D341Med (cell line): Measurements from ENCODE around the gene CUEDC2.

Source experiments
- DNase-seq: peaks from one replicate; pipeline ENCODE4 v3.0.0; 2012; ENCODE audit warnings: low spot score

Gene CUEDC2

DNA sequence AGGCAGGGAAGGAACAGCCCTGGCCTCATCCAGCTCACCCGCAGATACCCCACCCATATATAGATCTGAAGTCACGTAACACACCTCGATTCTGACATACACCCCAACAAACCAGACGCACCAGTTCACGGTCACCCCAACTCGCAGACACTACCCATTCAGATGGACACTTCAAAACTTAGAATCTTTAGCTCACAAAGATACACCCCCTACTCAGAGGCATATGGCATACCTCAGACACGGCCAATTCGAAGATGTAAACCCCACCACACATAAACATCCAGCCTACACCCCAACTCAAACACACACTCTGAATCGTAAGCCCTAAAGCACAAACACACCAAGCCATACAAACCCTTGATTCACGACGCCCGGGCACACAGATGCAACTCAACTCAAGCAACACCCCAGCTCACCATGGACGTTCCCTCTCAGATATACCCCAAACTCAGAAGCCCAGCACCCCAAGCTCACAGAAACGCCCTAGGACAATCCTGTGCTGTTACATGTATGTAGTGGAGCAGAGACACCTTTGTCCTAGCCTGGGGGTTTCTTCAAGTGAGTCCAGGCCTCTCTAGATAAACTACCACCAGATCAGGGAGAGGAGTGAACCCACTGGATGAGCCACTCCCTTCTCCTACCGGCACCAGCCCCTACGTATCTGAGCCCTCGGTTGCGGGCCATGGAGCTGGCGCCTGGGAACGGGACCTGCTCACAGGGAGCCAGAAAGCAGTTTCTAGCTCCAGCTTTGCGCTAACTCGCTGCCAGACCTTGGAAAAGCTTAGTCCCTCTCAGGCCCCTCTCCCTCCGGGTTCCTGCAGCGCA lies 22.6 kb downstream of the CUEDC2 start:
- DNase-seq = no peak

DNA sequence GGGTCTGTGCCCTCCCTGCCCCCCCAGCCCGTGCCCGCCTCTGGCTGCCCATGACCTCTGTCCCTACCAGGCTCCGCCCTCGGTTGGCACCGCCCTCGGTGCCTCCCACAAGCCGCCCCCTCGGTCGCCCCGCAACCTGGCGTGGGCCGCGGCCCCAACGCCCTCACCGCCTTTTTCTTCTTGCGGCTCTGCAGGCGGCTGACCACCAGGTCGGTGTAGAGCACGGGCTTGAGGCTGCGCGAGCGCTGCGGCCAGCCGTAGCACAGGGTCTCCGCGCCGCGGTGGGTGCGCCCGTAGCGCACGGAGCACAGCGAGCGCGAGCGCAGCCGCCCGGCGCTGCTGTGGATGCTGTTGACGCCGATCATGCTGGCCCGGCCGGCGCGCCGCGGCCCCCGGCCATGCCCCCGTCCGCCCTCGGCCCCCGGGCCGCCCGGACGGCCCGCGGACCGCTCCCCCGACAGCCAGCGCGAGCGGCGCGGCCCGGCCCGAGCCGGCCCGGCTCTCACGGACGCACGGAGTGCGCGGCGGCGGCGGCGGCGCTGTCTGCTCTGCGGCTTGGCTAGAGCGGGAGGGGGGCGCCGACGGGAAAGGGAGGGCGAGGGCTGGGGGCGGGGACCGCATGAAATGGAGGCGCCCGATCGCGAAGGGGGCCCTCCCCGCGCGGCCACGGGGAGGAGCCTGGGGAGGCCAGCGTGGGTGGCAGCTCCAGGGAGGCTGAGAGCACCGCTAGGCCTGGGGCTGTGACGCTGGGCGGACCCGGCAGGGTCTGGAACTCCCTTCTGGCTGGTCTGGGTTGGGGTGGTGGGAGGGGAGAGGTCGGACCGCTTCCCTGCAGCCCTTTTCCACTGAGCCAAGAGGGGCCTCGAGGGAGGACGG lies 23.4 kb downstream of the CUEDC2 start:
- DNase-seq = peak; percentile 68

DNA sequence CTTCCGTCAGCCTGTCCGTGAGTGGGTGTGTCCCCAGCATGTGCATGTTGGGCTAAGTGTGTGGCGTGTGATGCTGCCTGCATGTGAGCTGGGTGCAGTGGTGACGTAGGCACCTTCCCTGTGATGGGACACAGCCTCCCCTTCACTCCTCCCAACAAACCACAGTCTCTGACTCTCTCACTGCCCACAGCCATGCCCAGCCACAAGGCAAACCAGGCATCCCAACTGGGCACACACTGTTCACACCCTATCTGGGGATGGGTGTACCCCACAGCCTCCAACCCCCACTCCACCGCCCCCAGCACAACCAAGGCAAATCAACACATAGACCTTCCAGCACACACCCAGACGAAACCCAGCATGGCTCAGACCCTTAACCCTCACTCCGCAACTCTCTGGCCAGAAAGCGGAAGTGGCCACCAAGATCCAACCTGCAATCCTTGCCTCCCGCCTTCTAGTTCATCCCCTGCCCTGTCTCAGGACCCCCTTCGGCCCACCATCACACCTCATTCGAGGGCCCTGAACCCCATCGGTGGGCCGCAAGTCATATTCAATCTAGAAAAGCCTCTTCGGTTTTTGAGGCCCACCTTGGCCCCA lies 24.1 kb downstream of the CUEDC2 start:
- no peak for DNase-seq

DNA sequence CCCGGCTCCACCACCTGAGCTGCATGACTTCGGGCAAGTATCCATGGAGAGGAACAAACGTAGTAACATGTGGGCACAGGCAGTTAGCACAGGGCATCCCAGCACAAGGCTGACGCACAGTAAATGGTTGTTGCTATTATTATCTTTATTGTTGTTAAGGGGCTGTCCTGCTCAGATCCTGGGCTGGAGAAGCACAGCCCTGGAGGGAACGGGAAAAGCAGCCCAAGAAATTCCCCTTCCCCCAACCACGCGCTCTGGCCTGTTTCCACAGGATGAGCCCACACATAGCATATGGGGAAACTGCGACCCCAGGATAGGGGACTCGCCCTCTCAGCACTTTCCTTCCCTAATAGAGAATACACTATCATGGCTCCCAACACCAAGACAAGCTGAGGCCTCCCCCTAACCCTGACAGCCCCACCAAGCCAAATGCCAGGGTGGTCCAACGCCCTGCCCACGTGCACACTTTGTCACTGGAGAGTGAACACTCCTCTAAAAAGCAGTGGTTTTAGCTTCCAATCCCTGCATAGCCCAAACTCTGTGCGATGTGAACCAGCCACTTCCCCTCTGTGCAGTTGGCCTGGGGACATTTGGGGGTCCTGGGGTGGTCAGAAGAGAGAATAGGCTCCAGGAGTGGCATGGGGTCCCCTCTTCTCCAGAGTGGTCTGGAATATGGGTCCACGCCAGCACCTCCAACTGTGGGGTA lies 24.8 kb downstream of the CUEDC2 start:
- no peak for DNase-seq

DNA sequence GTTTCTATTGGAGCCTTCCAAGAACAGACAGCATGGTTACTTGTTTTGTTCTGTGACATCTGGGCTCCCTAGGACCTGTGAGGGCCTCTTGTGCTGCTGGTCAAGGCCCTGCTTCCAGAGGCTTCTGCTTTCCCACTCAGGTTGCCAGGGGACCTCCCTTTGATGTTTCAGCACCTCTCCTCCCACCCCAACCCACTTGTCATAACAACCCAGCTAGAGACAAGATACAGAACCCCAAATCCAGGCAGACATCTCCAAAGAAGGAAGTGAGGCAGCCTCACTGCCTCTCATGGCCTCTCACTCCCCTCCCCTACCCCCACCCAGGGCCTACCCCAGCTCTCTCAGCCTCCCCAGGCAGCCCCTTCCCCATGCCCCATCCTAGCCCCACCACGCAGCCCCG lies 25.6 kb downstream of the CUEDC2 start:
- DNase-seq = no peak

DNA sequence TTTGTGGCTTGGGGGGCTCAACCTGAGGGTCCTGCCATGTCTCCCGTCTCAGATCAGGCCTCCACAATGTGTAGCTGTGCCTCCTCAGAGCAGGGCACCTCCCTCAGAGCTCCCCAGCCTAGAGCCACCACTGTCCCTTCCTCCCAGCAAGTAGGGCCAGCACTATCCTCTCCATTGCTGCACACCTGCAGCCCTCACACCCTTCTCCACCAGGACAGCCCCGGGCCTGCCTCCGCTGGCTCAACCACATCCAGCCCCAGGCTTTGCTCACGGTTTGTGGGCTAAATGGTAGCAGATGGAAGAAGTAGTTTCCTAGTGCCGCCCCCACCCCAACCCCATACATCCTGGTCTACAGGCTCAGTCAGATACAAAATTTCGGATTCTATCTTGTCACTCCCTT lies 26.7 kb downstream of the CUEDC2 start:
- DNase-seq = no peak

DNA sequence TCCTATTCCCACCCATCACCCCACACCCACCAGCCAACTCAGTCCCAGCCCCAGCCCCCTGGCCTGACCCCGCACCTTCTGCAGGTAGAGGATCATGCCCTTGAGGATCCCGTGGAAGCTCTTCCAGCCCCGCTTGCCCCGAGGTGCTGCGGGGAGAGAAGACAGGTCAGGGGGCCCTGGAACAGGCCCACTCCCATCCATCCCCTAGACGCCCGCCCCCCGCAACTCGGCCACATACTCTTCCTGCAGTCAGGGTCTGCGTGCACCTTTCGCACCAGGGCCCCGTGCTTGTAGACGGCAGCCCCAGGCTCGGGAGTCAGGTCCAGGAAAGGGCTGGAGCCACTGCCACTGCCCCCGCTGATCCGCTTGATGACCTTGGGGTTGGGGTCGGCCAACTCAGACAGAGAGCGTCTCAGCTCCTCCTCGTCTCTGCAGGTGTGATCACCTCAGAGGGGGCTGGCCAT lies 27.2 kb downstream of the CUEDC2 start:
- DNase-seq = no peak

DNA sequence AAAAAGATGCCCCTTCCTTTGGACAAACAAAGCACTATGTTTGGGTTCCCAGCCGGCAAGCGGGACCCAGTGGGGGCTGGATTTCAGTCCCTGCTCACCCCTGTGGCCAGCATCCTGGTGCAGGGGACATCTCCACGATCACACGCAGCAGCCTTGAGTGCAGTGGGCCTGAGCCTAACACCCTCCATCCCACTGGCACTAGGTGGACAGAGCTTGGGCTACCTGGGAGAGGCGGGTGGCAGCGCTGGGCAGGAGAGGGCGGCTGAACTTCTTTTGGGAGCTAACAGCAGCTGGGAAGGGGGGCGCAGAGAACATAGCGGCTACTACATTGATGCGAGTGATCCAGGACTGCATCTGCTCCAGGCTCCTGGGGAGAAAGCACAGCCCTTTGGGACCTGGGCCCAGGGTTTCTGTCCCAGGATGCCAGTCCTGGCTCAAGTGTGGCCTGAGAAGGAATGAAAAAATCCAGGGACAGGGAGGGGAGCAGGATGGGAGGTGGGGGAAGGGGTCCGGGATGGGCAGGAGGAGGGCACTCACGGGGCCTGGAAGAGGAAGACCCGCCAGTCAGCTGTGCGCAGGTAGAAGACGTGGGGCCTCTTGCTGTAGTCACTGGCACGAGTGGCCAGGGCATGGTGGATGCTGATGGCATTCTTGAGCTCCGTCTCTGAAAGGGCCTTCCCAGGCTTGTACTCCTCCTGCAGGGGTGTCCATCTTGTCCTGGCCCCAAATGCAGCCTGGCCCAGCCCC lies 27.8 kb downstream of the CUEDC2 start:
- DNase-seq = no peak

DNA sequence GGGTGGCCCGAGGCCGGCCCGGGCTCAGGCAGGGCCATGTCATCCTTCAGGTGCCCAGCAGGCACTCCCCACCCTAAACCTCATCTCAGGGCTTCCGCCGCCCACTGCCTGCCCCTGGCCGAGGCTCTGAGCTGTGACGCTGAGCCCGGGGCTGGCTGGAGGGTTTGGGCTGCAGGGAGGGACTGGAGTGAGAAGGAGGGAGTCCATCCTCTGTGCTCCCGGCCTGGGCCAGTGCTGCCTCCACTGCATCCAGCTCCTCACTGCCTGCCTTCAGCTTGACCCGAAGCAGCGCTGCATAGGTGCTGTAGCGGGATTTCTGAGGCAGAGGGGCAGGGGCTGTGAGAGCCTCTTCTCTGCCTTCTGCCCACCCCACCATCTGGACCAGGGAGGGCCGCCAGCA lies 29.3 kb downstream of the CUEDC2 start:
- no peak for DNase-seq

DNA sequence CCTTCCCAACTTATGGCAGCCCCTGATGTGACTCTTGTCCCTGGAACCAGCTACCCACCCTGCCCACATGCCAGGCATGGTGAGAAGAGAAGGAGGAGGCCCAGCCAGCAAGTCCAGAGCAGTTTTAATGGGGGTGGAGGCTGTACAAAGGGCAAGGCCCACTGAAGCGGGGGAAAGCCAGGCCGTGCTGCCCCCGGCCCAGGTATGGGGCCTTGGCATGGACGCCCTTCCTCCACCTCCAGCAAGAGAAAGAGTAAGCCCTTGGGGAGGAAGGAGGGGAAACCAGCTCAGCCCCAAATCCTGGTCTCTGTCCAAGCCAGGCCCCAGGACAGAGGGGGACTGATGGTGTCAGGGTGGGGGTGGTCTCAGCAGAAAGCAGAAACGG lies 29.9 kb downstream of the CUEDC2 start:
- no peak for DNase-seq

DNA sequence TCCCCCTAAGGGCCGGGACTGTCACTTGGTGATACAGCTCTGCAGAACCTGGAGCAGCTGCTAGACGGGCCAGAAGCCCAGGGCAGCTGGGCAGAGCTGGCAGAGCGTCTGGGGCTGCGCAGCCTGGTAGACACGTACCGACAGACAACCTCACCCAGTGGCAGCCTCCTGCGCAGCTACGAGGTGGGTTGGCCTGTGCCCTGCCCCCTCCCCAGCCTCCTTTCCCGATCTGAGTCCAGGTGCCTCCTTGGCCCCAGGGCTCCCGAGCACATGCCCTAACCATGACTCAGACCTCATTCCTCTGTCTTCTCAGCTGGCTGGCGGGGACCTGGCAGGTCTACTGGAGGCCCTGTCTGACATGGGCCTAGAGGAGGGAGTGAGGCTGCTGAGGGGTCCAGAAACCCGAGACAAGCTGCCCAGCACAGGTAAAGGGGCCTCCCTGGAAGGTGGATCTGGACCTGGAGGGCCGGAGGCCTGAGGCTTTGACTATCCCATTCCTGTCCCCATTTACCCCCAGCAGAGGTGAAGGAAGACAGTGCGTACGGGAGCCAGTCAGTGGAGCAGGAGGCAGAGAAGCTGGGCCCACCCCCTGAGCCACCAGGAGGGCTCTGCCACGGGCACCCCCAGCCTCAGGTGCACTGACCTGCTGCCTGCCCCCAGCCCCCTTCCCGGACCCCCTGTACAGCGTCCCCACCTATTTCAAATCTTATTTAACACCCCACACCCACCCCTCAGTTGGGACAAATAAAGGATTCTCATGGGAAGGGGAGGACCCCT lies 30.5 kb downstream of the CUEDC2 start:
- no peak for DNase-seq

DNA sequence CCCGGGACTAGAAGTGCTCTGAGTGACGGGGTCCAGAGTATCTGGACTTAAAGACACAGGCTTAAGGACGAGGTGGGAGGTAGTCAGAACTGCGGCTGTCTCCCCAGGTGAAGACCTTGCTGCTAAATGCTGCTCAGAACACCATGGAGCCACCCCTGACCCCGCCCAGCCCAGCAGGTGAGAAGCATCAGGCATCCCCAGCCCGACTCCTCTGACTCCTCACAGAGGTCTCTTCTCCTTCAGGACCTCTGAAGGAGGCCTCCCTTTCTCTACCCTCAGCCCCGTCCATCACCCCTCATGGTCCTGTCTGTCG lies 31.1 kb downstream of the CUEDC2 start:
- DNase-seq = no peak

DNA sequence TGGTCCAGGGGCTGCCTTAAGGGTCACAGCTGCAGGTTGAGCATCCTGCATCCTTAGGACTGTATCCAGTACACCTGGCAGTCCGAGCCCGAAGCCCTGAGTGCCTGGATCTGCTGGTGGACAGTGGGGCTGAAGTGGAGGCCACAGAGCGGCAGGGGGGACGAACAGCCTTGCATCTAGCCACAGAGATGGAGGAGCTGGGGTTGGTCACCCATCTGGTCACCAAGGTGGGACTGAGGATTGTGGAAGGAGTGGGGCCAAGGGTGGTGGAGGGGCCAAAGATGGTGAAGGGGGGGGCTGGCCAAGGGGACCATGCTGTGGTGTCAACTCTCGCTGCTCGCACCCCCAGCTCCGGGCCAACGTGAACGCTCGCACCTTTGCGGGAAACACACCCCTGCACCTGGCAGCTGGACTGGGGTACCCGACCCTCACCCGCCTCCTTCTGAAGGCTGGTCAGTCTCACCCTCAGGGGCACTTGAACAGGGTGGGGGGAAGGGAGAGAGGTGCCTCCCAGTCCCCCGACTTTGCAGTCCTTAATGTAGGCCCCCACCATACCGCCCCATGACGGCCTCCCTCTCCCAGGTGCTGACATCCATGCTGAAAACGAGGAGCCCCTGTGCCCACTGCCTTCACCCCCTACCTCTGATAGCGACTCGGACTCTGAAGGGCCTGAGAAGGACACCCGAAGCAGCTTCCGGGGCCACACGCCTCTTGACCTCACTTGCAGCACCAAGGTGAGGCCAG lies 31.6 kb downstream of the CUEDC2 start:
- no peak for DNase-seq

DNA sequence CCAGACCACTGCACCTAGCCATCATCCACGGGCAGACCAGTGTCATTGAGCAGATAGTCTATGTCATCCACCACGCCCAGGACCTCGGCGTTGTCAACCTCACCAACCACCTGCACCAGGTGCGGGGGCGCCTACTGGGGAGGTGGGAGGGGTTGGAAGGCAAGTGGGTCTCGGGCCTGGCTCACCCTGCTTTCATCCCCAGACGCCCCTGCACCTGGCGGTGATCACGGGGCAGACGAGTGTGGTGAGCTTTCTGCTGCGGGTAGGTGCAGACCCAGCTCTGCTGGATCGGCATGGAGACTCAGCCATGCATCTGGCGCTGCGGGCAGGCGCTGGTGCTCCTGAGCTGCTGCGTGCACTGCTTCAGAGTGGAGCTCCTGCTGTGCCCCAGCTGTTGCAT lies 32.3 kb downstream of the CUEDC2 start:
- no peak for DNase-seq

DNA sequence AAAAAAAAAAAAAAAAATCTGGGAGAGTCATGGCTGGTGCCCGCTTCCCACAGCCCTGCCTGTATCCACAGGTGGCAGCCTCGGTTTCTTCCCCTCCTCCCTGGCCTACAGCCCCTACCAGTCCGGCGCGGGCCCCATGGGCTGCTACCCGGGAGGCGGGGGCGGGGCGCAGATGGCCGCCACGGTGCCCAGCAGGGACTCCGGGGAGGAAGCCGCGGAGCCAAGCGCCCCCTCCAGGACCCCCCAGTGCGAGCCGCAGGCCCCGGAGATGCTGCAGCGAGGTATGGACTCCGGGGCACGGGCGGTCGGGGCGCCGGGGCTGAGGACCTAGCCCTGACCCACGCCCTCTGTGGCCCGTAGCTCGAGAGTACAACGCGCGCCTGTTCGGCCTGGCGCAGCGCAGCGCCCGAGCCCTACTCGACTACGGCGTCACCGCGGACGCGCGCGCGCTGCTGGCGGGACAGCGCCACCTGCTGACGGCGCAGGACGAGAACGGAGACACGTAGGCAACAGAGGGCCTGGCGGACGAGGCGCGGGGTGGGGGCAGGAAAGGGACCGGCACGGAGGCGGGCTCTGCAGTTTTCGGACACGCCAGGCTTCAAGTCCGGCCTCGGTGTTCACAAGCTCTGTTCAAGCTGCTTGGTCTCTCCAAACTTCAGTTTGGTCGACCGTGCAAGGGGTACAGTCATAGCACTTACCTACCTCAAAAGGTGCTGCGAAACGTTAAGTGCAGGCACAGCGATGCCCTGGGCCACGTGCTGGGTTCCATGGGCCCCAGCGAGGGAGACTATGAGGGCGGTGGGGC lies 33.0 kb downstream of the CUEDC2 start:
- DNase-seq = peak; percentile 86

DNA sequence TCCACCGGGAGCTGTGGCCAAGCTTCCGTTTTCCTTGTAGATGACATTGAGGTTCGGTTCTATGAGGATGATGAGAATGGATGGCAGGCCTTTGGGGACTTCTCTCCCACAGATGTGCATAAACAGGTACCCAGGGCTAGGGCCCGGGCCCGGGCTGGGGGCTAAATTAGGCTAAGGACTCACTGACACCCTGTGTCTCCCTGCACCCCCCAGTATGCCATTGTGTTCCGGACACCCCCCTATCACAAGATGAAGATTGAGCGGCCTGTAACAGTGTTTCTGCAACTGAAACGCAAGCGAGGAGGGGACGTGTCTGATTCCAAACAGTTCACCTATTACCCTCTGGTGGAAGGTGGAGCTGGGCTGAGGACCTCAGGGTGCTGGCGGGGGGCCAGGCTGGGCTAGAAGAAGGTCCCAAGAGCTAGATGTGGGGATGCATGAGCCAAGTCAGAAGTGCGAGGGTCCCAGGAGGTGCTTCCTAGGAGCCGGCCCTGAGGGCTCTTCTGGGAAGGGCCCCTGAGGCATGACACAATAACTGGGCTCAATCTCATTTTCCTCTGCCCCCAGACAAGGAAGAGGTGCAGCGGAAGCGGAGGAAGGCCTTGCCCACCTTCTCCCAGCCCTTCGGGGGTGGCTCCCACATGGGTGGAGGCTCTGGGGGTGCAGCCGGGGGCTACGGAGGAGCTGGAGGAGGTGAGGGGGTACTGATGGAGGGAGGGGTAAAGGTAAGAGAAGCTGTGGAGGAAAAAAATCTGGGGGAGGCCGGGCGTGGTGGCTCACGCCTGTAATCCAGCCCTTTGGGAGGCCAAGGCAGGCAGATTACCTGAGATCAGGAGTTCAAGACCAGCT lies 34.0 kb downstream of the CUEDC2 start:
- DNase-seq = no peak

DNA sequence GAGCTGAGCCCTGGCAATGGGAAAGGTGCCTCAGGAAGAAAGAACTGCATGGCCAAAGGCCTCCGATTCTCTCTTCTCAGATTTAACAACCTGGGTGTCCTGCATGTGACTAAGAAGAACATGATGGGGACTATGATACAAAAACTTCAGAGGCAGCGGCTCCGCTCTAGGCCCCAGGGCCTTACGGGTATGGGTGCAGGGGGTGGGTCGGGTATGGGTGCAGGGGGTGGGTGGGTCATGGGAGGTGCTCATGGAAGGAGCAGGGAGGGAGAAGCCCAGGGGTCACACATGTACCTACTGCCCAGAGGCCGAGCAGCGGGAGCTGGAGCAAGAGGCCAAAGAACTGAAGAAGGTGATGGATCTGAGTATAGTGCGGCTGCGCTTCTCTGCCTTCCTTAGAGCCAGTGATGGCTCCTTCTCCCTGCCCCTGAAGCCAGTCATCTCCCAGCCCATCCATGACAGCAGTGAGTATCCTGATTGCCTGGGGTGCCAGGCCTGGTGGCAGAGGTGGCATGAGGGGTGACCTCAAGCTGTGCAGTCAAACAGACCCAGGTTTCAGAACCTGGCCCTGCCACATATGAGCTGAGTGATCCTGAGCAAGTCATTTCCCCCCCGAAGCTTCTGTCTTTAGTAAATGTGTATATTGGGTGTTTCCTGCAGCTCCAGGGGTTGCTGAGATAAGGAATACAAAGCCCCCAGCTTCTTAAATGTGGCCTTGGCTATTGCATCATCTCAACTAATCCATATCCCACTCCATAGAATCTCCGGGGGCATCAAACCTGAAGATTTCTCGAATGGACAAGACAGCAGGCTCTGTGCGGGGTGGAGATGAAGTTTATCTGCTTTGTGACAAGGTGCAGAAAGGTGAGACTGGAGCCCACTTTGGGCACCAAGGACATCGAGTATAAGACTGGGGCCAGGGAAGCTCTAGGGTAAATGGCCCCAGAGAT lies 34.9 kb downstream of the CUEDC2 start:
- DNase-seq = no peak
